ENCODE measurements around the gene ACOT11.

Gene ACOT11

DNA sequence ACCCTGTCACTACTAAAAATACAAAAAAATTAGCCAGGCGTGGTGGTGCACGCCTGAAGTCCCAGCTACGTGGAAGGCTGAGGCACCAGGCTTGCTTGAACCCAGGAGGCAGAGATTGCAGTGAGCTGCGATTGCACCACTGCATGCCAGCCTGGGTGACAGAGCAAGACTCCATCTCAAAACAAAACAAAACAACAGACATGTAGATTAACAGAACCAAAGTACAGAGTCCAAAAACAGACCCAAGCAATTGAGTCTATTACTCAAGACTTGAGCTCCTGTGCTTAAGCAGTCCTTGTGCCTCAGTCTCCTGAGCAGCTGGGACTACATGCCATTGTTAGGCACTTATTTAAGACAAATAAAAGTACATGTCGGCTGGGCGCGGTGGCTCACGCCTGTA lies 9.5 kb upstream of the ACOT11 start:
- DNase-seq: no peak

DNA sequence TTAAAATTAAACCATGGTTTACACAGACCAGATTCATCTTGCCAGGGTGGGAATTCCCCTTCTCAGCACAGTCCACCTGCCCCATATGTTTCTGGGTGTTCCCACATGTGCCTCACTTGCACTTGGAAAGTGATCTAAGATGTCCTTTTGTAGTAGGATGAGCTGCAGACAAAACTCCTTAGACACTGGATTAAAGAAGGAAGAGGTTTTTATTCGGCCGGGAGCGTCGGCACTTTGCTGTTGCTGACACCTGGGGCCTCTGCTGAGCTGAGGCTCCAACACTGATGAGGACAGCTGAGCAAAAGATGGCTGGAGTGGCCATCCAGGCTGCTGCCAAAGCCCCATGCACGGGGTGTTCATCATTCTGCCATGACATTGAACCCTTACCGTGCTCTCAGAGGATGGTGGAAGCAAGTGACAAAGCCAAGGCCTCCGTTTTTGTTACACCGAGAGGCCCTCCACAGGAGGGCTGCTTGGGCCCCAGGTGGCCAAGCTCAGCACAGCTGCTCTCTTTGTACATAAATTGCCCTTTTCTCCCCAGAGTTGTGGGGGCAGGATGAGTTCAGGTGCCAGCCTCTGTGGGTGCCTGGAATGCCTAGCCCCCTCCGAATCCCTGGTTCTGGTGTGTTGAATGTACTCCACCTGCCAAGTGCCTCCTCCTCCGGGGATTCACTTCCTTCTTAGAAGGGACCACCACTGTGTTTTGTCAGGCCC lies 7.3 kb upstream of the ACOT11 start:
- DNase-seq: no peak

GRCh38 chr1:54542120-54542961 lies 5.7 kb upstream of the ACOT11 start:
- peak; percentile 44 for DNase-seq

DNA sequence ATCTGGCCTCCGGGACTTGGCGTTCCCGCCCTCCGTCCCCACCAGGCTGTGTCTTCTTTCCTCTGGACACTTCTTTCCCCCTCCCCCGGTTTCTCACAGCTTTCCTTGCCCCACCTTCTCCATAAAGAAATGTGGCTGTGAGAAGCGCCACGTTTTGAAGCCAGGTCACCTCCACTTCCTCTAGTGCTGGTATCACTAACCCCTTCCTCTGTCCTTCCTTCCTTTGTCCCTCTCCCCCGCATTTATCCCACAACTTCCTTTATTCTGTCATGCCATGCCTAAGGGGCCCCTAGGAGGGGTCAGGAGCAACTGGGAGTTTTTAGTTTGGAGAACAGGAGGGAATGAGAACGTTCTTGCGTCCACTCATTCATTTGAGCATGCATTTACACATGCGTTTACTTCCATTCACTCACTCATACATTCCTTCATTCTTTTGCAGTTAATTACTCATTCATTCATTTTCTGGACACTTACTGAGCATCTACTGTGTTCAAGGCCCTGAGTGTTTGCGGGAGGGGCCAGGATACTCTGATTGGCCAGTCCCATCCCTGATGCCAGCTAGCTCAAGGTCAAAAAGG lies 5.0 kb upstream of the ACOT11 start:
- no peak for DNase-seq

GRCh38 chr1:54543729-54544496 lies 4.1 kb upstream of the ACOT11 start:
- no peak for DNase-seq

DNA sequence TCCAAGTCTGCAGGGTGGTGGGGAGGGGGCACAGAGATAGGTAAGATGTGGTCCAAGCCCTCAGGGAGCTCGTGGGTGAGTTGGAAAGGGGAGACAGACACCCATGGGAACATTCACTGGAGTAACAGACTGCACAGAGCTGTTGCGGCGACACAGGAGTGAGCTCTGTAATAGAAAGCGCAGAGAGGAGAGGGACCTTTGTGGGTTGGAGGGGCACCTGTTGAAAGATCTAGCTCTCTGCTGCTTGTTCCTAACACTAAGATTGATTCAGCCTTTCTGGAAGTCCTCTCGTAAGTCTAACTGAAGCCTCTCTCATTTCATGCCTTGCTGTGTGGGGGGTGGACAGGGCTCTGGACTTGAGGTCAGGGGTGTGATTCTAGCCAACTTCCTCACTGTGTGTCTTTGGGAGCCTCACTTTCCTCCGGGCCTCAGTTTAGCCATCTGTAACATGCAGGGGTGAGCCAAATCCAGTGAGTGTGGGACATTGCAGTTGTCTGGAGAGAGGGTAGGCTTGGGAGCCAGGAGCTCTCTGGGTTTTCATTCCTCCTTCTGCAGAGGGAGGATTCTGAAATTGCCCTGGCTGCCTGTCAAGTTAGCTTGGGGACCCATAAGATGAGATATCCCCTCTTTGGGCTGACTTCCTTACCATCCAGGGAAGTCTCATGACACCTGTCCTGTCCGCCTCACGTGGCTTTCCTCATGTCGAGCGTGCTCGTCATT lies 2.0 kb upstream of the ACOT11 start:
- no peak for DNase-seq

DNA sequence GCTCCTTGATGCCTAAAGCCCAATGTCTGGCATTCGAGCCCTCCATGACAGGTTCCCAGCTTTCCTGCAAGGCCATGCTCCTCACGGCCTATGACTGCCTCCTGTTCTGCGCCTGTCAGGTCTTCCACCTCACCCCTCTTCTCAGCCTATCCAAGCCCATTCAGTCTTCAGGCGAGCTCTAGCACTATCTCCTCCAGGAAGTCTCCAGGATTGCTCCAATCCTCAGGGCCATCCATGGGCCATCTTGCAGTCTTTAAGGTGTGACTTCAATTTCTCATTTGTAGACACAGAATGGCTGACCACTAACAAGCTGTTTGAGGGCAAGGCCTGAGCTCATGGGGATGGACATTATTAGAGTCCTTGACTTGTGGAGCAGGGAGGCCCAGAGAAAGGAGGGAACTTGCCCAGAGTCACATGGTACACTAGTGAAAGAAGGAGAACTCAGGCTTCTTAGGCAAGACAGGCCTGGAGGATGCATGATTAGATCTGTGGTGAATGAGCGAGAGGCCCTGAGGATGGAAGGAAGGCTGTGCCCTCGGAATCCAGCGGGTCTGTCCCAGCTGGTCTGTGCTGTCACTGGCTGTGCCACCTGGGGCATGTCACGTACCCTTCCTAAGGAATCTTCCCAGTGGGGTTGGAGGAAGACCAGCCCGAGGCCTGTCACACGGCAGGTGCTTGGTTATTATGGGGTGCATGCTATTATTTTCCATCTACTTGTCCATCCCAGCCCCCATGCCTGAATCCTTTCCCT lies 1.2 kb upstream of the ACOT11 start:
- DNase-seq: no peak

DNA sequence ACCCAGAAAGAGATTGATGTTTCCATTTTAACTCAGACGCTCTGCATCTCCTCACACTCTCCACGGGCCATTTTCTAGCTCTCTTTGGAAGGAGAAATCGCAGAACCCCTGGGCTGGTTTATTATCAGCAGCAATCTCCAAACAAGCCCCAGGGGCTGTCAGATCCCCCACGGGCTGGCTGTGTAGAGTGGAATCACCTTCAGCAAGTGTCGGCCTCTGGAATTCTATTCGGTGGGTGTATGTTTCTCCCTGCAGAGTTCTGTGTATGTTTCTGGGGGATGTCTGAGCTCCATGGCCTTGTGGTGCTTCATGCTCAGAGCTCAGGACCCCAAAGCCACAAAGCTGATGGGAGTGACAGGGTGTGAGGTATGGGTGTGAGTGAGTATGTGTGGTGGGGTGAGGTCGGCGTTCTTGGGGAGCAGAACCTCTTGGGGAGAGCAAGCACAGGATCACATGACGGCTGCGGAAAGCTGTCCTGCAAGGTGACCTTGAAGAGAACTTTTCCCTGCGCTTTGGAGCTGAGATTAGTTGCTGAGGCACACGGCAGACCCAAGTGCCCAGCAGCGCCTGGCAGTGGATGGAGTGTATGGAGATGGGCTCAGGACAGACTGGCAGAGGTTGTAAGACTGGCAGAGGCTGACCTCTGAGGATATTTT lies 489 bp downstream of the ACOT11 start:
- no peak for DNase-seq

DNA sequence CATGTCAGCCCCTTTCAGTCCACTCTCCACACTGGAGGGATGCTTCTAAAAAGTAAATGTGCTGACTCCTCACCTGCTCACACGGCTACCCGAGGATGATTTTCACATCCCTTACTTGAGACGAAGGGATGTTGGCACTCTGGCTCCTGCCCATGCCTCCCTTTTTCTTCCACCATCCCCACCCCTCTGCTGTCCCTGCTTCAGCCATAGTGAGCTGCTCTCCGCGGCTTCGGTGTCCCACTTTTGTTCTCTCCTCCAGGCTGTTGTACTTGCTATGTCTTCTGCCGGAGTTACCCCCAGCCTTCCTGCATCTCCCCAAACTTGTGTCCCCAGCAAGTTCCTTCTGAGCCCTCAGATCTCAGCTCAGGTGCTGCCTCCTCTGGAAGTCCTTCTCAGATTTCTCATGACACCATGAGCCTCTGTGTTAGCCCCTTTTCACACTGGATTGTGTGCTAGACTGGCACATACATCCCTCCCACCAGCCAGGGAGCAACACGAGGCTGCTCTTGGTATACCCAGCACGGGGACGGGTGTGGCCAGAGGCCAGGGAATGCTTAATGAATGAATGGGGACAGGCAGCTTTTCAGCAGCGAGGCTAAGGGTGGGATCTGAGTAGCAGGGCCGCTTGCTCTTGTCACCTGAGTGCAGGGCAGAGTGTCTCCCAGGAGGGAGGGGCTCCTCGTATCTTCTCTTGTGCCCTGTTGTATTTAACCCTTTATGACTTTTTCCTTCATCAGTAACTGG lies 1.3 kb downstream of the ACOT11 start:
- DNase-seq: no peak

GRCh38 chr1:54551891-54552290 lies 3.9 kb downstream of the ACOT11 start:
- DNase-seq: no peak

DNA sequence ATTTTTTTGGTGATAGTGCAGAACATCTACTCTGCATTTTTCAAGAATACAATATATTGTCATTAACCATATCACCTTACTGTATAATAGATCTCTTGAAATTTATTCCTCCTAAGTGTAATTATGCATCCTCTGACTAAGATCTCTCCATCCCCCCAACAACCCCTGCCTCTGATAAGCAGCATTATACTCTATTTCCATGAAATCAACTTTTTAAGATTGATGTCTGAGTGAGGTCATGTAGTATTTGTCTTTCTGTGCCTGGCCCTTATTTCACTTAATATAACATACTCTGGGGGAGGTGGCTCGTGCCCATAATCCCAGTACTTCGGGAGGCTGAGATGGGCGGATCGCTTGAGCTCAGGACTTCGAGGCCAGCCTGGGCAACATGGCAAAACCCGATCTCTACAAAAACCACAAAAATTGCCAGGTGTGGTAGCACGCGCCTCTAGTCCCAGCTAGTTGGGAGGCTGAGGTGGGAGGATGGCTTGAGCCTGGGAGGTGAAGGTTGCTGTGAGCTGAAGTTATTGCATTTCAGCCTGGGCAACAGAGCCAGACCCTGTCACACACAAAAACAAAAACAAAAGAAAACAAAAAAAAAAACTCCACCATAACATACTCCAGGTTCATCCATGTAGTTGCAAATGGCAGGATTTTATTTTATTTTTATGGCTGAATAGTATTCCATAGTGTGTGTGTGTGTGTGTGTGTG lies 5.7 kb downstream of the ACOT11 start:
- DNase-seq: no peak

DNA sequence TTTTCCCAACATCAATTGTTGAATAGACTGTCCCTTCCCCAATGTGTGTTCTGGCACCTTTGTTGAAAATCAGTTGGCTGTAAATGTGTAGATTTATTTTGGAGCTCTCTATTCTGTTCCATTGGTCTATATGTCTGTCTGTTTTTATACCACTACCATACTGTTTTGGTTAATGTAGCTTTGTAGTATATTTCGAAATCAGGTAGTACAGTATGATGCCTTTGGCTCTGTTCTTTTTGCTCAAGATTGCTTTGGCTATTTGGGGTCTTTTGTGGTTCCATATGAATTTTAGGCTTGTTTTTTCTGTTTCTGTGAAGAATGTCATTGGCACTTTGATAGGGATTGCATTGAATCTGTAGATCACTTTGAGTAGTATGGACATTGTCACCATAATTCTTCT lies 8.1 kb downstream of the ACOT11 start:
- no peak for DNase-seq

DNA sequence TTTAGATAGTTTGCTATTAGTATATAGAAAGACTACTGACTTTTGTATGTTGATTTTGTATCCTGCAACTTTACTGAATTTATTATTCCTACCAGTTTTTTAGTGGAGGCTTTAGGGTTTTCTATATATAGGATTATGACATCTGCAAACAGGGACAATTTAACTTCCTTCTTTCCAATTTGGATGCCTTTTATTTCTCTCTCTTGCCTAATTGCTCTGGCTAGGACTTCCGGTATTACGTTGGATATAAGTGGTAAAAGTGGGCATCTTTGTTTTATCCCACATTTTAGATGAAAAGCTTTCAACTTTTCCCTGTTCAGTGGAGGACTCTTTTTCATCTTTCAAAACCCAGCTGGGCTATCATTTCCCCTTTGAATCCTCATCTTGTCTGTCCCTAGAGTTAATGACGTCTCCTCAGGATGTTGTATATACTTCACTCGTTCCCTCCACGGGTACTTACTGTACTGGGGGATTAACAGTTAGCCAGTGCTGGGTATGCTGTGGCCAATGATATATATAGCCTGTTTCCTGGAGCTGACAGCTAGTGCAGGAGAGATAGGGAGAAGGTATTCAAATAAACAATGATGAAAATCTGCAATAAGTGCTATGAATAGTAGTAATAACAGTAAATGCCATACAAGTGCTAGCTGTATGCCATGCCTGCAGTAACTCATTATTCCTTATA lies 9.8 kb downstream of the ACOT11 start:
- no peak for DNase-seq

DNA sequence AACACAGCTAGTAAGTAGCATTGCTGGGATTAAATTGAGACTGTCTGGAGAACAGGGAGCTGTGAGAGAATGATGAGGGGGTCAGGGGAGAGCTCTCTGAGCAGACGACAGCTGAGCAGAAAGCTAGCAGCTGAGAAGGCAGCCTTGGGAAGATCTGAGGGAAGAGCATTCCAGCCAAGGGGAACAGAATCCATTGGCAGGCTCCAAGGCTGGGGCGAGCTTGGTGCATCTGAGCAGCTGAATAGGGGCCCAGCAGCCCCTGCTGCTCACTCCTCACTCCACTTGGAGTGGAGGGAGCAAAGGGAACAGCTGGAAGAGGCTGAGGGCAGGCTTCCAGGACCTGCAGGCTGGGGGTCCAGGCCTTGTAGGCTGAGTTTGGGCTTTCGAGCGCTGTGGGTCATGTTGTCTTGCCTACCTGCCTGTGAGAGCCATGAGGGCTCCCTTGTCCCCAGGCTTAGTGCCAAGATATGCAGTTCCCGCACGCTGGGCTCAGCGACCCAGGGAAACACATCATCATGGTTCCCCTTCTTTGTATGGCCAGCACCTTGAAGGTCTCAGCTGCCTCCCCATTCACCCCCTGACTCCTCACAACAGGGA lies 10.5 kb downstream of the ACOT11 start:
- no peak for DNase-seq

DNA sequence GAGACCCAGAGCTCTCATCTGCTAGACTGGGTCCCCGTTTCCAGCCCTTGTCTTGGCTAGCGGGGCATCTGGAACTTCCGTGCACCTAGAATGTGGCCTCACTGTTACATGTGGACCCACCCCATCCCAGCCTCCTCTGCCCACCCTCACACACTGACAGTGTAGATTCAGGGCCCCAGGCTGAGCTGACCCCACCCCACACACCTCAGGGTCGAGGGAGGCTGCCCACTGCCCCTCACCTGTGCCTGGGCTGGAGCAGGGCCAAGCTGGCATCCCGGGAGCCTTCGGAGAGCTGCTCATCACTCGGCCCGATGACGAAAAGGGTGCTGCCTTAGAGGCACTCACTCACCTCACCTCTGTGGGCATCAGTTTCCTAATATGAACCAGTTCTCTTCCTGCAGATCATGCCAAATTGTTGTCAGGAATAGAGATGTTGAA lies 11.1 kb downstream of the ACOT11 start:
- DNase-seq: no peak

GRCh38 chr1:54559771-54560231 lies 11.8 kb downstream of the ACOT11 start:
- no peak for DNase-seq

DNA sequence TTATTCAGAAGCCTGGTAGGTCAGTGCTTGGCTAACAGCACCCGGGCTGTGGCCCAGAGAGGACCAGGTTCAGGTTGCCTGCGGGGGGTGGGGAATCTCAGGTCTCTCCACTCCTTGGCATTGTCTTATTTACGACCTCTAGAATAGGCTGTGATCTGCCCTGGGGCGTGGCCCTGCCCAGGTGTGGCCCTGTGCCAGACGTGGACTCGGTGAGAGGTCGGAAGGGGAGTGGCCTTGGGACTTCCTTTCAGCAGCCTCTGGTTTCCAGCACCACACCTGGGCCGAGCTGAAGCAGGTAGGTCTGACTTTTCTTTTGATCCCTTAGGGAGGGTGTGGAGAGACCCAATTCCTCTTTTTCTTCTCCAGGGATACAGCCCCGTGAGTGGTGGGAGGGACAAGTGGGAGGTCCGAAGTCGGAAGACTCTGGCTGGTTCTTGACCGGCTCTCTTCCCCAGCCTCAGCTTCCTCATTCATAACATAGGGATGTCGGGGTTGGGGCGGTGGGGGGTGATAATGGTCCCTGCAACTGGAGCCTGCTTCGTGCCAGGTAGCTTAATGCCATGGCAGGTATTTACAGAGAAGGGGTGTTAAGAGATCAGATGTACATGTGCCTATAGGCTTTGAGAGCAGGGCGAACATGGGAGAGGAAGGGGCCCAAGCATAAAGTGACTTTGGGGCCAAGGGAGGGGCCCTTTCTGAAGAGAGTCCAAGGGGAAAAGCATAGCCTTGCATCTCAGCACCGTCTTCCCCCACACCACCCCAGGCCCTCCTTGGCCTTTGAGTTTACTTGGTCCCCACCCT lies 16.5 kb downstream of the ACOT11 start:
- no peak for DNase-seq

GRCh38 chr1:54565113-54565501 lies 17.1 kb downstream of the ACOT11 start:
- DNase-seq: no peak

Data from activated CD4-positive, alpha-beta T cell treated with anti-CD3 and anti-CD28 coated beads, Interleukin-2, amount 50 U/mL, for 16 hours (primary cell).